ENCODE data around the gene SPRR4.

GRCh38 chr1:152933196-152933595, 37.3 kb upstream of the SPRR4 start:
- TF ChIP-seq, protein P1, sequence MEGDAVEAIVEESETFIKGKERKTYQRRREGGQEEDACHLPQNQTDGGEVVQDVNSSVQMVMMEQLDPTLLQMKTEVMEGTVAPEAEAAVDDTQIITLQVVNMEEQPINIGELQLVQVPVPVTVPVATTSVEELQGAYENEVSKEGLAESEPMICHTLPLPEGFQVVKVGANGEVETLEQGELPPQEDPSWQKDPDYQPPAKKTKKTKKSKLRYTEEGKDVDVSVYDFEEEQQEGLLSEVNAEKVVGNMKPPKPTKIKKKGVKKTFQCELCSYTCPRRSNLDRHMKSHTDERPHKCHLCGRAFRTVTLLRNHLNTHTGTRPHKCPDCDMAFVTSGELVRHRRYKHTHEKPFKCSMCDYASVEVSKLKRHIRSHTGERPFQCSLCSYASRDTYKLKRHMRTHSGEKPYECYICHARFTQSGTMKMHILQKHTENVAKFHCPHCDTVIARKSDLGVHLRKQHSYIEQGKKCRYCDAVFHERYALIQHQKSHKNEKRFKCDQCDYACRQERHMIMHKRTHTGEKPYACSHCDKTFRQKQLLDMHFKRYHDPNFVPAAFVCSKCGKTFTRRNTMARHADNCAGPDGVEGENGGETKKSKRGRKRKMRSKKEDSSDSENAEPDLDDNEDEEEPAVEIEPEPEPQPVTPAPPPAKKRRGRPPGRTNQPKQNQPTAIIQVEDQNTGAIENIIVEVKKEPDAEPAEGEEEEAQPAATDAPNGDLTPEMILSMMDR (IDR thresholded peaks at IDR 0.05; ENCODE audit: low read depth, low read length), result no peak
- no peak for TF ChIP-seq POLR2A (IDR thresholded peaks at IDR 0.05; ENCODE audit: extremely low read depth, insufficient read length)

All from NB4 (cell line).